ENCODE results near the gene NHS. TPM values are rescaled to one million over a fixed set of nuclear protein-coding genes. Genes with fewer than 3 reads are reported as not detected.
"Not testable (repeated sequence)": the region's sequence is repeated elsewhere in the genome, so short reads cannot be mapped to it uniquely, and the experiment has no call there.

Gene NHS
- total RNA-seq, 4 donors from 2014 or later, result 5.0 to 8.7 (median 6.2) TPM

- H3K4me3 ChIP-seq, result no peak overlapping the region
- intact Hi-C loops (cut with DNase I), result no loop called here
- no peaks in the 10 kb centered on the region for H3K9me3 ChIP-seq
- no peaks in the 10 kb centered on the region for H3K36me3 ChIP-seq
- no peak for DNase-seq (ENCODE audit: extremely low spot score)
- TF ChIP-seq POLR2AphosphoS5 (IDR thresholded peaks at IDR 0.05) (no peak), POLR2A (IDR thresholded peaks at IDR 0.05; ENCODE audit: low read depth) (no peak), CTCF (IDR thresholded peaks at IDR 0.05) (no peak)
- H3K4me1 ChIP-seq, result peaks cover 0 to 4% (median 0%) of the 10 kb centered on the region in 4 donors
- H3K27me3 ChIP-seq, result no peaks in the 10 kb centered on the region
- 59% methylated on average over 2 of the region's 2 CpGs for WGBS
- H3K27ac ChIP-seq (replicated peaks in 1 of 4), result no peak overlapping the region
Measured at GRCh38 chrX:17500145-17500579, 125.2 kb downstream of the NHS start.

DNA sequence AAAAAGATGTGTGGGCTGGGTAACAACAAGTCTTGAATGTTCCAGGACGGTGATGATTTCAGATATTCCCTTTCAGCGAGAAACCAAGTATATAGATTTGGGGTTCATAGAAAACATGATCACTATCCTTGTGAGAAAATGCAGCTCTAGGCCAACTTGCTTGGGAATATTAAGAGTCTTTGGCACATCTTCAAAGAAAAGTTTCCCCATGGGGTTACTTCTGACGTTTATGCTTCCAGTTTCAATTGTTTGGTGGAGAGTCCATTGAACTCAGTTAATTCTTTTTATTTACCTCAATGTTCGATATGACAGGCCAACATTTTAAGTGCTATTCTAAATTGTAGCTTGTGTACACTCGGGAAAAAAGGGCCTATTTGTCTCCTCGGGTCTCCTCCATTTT, 126.7 kb downstream of the NHS start:
- no peaks in the 10 kb centered on the region for H3K27me3 ChIP-seq
- H3K9me3 ChIP-seq, result peaks cover 0 to 8% (median 3%) of the 10 kb centered on the region in 4 donors
- no peaks in the 10 kb centered on the region for H3K4me1 ChIP-seq
- H3K36me3 ChIP-seq, result no peaks in the 10 kb centered on the region
- H3K4me3 ChIP-seq, result no peak overlapping the region
- no peak for TF ChIP-seq POLR2AphosphoS5 (IDR thresholded peaks at IDR 0.05)
- TF ChIP-seq POLR2A (IDR thresholded peaks at IDR 0.05; ENCODE audit: low read depth), result no peak
- intact Hi-C loops (cut with DNase I), result no loop called here
- no peak overlapping the region for H3K27ac ChIP-seq (replicated peaks in 1 of 4)
- DNase-seq (ENCODE audit: extremely low spot score), result no peak
- 82% methylated on average over 6 of the region's 6 CpGs for WGBS

DNA sequence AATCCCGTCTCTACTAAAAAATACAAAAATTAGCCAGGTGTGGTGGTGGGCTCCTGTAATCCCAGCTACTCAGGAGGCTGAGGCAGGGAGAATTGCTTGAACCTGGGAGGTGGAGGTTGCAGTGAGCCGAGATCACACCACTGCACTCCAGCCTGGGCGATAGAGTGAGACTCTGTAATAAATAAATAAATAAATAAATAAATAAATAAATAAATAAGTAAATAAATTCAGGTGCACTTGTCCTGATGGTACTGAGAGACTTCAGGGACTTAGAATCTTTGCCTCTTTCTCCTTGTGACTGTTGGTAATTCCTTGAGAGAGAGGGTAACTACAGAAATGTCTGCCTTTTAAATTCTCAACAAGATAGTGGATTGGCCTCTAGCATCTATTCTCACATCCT, 131.4 kb downstream of the NHS start:
- H3K4me1 ChIP-seq; H3K4me3 ChIP-seq; H3K27ac ChIP-seq (replicated peaks in 1 of 4); H3K27me3 ChIP-seq; H3K36me3 ChIP-seq; intact Hi-C loops (cut with DNase I); DNase-seq (ENCODE audit: extremely low spot score): not testable (repeated sequence)
- H3K9me3 ChIP-seq, result peaks cover 0 to 18% (median 7%) of the 10 kb centered on the region in 4 donors
- WGBS, result 92% methylated on average over 3 of the region's 3 CpGs

GRCh38 chrX:17511556-17511955, 136.6 kb downstream of the NHS start:
- TF ChIP-seq CTCF (IDR thresholded peaks at IDR 0.05) (no peak), POLR2AphosphoS5 (IDR thresholded peaks at IDR 0.05) (no peak), POLR2A (IDR thresholded peaks at IDR 0.05; ENCODE audit: low read depth) (no peak), EP300 (IDR thresholded peaks at IDR 0.05) (no peak)
- H3K9me3 ChIP-seq, result peaks cover 0 to 12% (median 6%) of the 10 kb centered on the region in 4 donors
- DNase-seq (ENCODE audit: extremely low spot score), result no peak
- H3K4me1 ChIP-seq, result no peaks in the 10 kb centered on the region
- no peak overlapping the region for H3K27ac ChIP-seq (replicated peaks in 1 of 4)
- 72% methylated on average over 1 of the region's 1 CpG for WGBS
- no peaks in the 10 kb centered on the region for H3K27me3 ChIP-seq
- no peaks in the 10 kb centered on the region for H3K36me3 ChIP-seq
- no peak overlapping the region for H3K4me3 ChIP-seq
- intact Hi-C loops (cut with DNase I), result no loop called here

DNA sequence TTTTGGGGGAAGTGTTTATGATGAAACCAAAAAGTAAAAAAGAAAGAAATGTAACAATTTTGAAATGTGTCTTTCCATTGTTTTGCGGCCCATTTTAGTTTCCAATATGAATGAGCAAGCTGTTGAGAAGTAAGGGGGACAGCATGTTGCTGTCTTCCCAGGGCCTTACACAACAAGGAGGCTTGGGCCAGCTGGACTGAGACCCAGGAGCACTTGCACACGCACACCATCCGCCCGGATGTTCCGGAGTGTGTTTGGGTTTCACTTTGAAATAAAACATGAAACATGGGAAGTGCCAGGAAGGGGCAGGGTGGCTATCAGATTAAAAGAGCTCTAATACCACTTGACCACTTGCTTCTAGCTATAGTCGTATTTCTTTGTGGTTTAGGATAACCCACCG, 144.4 kb downstream of the NHS start:
- peak overlapping the region in 3 of 4 donors; percentile 4 to 62 (median 38) for H3K27ac ChIP-seq (replicated peaks in 1 of 4)
- peak overlapping the region in 2 of 4 donors; percentile 12 to 23 for H3K4me3 ChIP-seq
- WGBS, result 58% methylated on average over 7 of the region's 7 CpGs
- TF ChIP-seq CTCF (IDR thresholded peaks at IDR 0.05) (no peak), EP300 (IDR thresholded peaks at IDR 0.05) (no peak), POLR2A (IDR thresholded peaks at IDR 0.05; ENCODE audit: low read depth) (no peak), POLR2AphosphoS5 (IDR thresholded peaks at IDR 0.05) (peak; percentile 47 to 58)
- H3K36me3 ChIP-seq, result no peaks in the 10 kb centered on the region
- H3K4me1 ChIP-seq, result peaks cover 0 to 21% (median 9%) of the 10 kb centered on the region in 4 donors
- intact Hi-C loops (cut with DNase I), result no loop called here
- no peaks in the 10 kb centered on the region for H3K9me3 ChIP-seq
- no peak for DNase-seq (ENCODE audit: extremely low spot score)
- peaks cover 0 to 3% (median 0%) of the 10 kb centered on the region in 4 donors for H3K27me3 ChIP-seq

GRCh38 chrX:17520016-17520615, 145.1 kb downstream of the NHS start:
- Histone ChIP-seq H3K36me3 (no peaks in the 10 kb centered on the region), H3K4me1 (peaks cover 0 to 21% (median 10%) of the 10 kb centered on the region in 4 donors), H3K4me3 (no peak overlapping the region), H3K27me3 (peaks cover 0 to 3% (median 0%) of the 10 kb centered on the region in 4 donors), H3K27ac (replicated peaks in 1 of 4) (peak overlapping the region in 3 of 4 donors; percentile 4 to 62 (median 38)), H3K9me3 (no peaks in the 10 kb centered on the region)
- intact Hi-C loops (cut with DNase I), result loop anchor here (10.0 kb wide), 1 partner anchor 145 kb away; the partner anchor contains the start of gene NHS
- WGBS, result 43% methylated on average over 2 of the region's 2 CpGs
- no peak for DNase-seq (ENCODE audit: extremely low spot score)
- no peak for TF ChIP-seq POLR2AphosphoS5 (IDR thresholded peaks at IDR 0.05)
- no peak for TF ChIP-seq POLR2A (IDR thresholded peaks at IDR 0.05; ENCODE audit: low read depth)
- no peak for TF ChIP-seq EP300 (IDR thresholded peaks at IDR 0.05)
- TF ChIP-seq CTCF (IDR thresholded peaks at IDR 0.05), result no peak

Measured in esophagus muscularis mucosa (tissue), 4 donors.